HG02642 (cell line): Measurements from ENCODE around the gene ITPR3.
"Not testable (repeated sequence)": the region's sequence is repeated elsewhere in the genome, so short reads cannot be mapped to it uniquely, and the experiment has no call there.

ENCODE experiments used
- ATAC-seq: cut with Tn5 transposase; IDR thresholded peaks from one replicate; pipeline ENCODE4 v1.9.1; 2021; ENCODE audit warnings: mild to moderate bottlenecking; ENCODE audit not compliant: unreplicated experiment, poor library complexity

Gene ITPR3

GRCh38 chr6:33610779-33611732, 10.1 kb upstream of the ITPR3 start:
- no peak for ATAC-seq

- no peak for ATAC-seq
Observed at GRCh38 chr6:33613146-33613794, 7.9 kb upstream of the ITPR3 start.

GRCh38 chr6:33613795-33614168, 7.3 kb upstream of the ITPR3 start:
- no peak for ATAC-seq

GRCh38 chr6:33616113-33616512, 5.0 kb upstream of the ITPR3 start:
- no peak for ATAC-seq

DNA sequence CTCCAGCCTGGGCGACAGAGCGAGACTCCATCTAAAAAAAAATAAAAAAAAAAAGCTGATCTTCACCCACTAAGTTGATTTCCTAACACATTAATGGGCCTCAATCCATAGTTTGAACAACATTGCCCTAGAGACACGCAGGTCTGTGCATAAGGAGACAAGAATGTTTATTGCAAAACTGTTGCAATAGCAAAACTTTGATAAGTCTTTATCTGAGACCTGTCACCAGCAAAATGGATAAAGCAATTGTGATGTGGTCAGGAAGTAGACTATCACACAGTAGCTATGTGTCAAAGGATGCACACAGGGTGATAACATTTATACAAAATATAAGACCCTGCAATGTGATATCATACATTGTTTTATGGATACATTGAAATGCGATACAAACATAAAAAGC, 4.2 kb upstream of the ITPR3 start:
- ATAC-seq: no peak

- no peak for ATAC-seq
Observed at GRCh38 chr6:33619166-33619840, 1.8 kb upstream of the ITPR3 start.

DNA sequence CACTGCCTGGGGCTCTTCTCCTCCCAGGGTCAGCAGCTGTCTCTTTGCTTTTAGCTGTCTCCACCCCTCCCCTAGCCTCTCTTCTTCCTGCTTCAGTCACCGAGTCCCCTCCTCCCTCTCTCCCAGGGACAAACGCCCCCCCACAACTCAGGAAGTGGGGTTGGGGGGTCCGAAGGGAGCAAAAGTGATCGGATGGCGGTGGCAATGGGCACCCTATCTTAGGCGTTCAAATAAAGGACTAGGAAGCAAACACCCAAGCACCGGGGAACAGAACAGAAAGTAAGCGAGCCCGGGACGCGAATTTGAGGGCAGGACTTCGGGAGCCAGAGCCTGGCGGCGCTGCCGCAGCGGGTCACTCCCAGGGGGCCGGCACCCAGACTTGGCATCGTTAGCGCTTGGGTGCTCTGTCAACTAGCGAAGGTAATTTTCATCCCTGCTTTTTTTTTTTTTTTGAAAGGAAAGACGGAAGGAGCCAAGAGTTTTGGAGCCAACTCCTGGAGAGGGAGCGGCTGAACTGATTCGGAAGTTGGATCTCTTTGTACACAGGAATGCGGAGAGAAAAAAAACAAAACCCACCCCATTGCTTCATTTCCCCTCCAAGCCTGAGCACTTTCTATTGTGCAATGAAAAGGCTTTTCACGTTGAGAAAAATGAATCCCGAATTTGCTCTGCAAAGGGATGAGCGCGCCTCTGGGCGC, 815 bp upstream of the ITPR3 start:
- no peak for ATAC-seq

DNA sequence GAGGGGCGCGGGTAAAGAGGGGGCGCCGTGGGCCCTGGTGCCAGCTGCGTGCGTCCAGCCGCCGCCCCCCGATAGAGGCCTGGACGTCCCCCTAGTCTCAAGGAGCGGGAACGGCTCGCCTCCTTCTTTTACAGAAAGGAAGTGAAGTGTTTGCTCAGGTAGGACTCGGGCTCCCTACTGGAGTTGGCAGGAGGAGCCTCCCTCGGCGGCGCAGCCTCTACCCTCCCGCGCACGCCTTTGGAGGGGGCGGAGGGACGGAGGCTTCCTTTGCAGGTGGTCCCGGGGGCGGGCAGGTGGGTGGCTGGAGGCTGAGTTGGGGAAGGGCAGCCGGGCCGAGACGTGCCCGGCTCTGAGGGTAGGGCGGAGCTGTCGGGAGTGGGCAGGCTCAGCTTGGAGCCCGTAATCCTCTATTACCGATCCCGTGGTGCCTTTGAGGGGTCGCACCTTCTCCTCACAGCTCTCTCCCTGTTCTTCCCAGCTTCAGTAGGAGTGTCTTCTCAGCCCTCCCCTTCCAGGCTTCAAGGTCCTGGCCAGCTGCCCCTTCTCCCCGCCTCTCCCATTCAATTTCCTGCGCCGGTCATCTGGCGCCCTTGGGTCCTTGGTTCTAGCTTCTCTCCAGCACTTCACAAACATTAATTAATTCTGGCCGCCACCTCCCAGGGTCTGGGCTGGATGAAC, 728 bp downstream of the ITPR3 start:
- peak; percentile 30 for ATAC-seq

DNA sequence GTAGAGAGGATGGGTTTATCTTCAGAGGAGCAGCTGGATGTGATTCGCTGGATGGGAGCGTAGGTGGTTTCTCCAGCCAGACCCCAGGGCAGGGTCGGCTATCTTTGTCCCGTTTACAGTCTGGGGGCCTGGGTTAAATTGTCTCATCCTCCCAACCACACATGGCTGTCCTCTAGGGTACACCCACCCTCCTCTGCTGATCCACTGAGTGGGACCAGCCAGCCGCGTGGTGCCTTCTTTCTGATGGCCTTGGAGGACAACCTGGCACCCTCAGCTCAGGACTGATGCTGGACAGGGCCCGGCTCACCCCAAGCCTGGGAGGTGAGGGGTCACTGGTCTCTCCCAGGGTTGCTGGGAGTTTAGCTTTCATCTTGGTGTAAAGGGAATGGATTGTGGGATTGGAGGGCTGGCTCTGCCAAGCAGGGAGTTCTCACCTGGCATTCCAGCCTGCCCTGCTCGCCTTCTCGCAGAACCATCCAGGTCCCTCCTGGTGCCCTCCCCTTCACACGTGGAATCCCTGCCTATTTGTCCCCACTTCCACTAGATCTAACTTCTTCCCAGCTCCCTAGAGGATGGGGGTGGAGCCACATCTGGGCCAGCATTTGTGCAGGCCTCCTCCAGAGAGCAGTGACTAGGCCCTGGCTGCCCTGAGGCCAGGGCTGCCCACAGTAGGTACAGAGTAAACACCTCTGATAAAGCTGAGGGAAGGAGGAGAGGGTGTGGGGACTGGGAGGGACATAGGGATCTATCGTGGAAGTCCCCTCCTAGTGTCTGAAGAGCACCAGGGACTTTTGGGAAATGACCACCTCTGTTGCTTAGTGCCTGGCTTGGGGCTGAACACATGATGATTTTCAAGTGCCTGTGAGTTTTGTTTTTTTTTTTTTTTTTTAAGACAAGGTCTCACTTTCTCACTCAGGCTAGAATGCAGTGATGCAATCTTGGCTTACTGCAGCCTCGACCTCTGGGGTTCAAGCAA, 1.6 kb downstream of the ITPR3 start:
- no peak for ATAC-seq

- ATAC-seq: no peak
Observed at GRCh38 chr6:33623895-33624381, 2.8 kb downstream of the ITPR3 start.

DNA sequence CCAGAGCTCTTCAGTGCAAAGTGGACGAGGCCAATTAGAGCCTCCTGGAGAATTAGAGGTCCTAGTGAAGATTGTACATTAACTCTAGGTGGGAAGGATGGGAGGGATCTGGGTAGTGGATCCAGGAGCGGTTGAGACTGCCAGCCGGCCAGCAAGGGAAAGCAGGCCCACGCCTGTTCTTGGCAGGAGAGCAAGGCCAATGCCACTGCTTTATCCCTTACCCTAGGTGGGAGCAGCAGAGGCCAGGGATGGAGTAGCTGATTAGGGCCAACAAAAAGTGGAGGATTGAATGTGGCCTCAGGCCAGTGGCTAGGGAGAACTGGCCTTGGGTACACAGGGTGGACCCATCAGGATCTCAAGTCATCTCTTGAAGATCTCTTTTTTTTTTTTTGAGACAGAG, 3.7 kb downstream of the ITPR3 start:
- ATAC-seq: no peak

DNA sequence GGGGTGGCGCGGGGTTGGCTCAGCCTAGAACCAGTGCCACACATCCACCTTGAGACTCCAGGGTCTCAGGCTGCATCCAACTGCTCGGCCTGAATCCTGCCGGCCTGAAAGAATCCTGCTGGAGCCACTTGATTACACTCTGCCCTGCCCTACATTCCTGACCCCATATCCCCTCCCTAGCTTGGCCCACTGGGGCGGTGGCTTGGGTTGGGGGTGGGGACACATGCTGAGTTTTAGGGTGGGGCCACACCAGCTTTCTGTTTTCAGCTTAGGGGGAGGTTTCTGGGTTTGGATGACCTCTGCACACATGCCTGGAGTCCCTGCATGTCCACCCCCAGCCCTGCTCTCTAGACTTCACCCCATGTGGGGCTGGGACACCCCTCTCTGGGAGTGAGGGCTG, 6.8 kb downstream of the ITPR3 start:
- no peak for ATAC-seq

DNA sequence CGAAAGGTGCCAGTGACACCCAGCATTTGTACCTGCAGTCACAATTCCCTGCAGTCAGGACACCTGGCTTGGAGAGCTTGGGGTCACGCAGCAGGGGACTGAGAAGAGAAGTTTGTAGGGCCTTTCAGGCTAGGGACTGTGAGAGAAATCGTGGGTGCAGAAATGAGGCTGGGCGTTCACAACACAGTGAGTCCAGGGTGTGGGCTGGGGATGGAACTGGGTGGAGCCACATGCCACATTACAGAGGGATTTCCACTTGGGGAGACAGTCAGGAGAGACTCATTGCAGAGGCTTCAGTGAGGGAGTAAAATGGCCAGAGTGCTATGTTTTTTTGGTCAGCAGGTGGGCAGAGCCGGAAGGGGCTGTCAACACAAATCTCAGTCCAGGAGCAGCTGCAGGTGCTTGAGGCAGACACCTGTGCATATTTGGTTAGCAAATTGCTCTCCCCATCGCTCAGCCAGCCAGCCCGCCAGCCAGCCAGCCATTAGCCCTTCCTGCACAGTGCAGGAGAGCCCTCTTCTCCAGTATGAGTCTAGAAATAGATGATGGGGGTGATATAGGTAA, 7.4 kb downstream of the ITPR3 start:
- ATAC-seq: no peak

DNA sequence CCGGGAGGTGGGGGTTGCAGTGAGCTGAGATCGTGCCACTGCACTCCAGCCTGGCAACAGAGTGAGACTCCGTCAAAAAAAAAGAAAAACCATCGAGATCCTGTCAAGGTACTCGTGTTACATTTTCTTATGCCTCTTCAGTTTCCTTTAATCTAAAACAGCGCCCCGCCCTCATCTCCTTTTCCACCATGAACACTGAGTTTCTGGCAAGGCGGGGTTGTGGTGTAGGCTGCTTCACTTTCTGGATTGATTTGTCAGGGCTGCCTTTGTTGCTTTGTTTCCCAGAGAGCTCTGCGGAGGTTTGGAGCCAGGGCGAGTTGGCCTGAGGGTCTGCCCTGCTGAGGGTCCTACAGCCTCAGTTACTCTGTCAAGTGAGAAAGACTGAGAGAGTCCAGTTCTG, 8.9 kb downstream of the ITPR3 start:
- ATAC-seq: no peak

DNA sequence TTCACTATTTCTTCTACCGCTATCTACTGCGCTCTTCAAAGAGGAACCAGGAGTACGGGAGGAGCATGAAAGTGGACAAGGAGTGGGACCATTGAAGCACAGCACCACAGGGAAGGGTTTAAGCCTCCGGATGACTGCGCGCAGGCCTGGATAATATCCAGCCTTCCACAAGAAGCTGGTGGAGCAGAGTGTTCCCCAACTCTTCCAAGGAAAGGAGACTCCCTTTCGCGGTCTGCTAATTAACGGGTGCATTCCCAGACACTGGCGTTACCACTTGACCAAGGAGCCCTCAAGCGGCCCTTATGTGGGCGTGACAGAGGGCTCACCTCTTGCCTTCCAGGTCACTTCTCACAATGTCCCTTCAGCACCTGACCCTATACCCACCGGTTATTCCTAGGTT, 10.4 kb downstream of the ITPR3 start:
- not testable (repeated sequence) for ATAC-seq

DNA sequence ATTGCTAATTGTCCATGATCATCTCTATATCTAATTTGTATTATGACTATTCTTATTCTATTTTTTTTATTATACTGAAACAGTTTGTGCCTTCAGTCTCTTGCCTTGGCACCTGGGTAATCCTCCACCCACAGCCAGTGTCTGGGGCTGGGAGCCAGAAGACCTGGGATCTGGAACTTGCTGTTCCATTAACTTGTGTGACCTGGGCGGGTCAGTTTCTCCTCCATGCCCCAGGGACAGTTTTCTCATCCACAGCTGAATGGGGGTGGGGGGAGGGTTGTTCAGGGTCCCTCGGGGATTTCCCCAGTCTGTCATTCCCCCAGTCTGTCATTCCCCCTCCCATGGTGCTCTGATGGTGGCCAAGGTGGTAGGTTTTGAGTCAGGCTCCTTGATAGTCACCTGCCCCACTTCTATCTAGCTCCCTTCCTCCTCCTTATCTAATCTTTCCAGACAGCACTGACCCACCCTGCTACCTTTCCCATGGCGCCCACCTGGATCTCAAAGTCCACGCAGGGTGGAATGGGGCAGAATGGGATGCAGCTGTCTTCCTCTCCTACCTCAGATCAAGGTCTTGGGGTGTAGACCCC, 10.9 kb downstream of the ITPR3 start:
- no peak for ATAC-seq

- ATAC-seq: no peak
Observed at GRCh38 chr6:33632558-33633039, 11.5 kb downstream of the ITPR3 start.

GRCh38 chr6:33633084-33633461, 12.0 kb downstream of the ITPR3 start:
- no peak for ATAC-seq
